Hepatocyte (in vitro differentiated cells): ENCODE data around the gene HMGN2.

Source experiments
- CTCF ChIP-seq: fragments of 200-600 bp; sonication (generic); IDR thresholded peaks from 2 replicates; pipeline ENCODE4 v1.5.1; 2016; ENCODE audit warnings: antibody characterized with exemption, mild to moderate bottlenecking; ENCODE audit not compliant: poor library complexity
- EZH2 ChIP-seq: fragments of 200-600 bp; sonication (generic); IDR thresholded peaks from 2 replicates; pipeline ENCODE4 v1.6.1; 2016; ENCODE audit warnings: antibody characterized with exemption, mild to moderate bottlenecking, borderline replicate concordance

- no peak for TF ChIP-seq CTCF
- TF ChIP-seq EZH2: no peak
Observed at GRCh38 chr1:26470878-26471497, 1.3 kb upstream of the HMGN2 start.
